ENCODE measurements around the gene YTHDF1. TPM values are rescaled to one million over a fixed set of nuclear protein-coding genes. Genes with fewer than 3 reads are reported as not detected.

The YTHDF1 gene
- total and polyA plus RNA-seq, 2 donors from 2014 or later, result 21.9 to 43.1 TPM

- Histone ChIP-seq H3K36me3 (ENCODE audit: control insufficient read depth in 2 of 3, insufficient read depth in 3 of 3, low read length in 3 of 3) (no peaks in the 10 kb centered on the region), H3K9ac (ENCODE audit: low read length in 3 of 3) (no peak overlapping the region), H3K4me1 (ENCODE audit: control insufficient read depth in 2 of 3, insufficient read depth in 2 of 3, low read depth in 1 of 3, low read length in 3 of 3) (no peaks in the 10 kb centered on the region), H3K9me3 (ENCODE audit: control insufficient read depth in 2 of 3, insufficient read depth in 1 of 3, low read length in 3 of 3) (no peaks in the 10 kb centered on the region), H3K27ac (ENCODE audit: low read depth in 2 of 2, low read length in 2 of 2) (no peak overlapping the region), H3K27me3 (ENCODE audit: control insufficient read depth, insufficient read depth, low read length) (no peaks in the 10 kb centered on the region), H3K4me3 (ENCODE audit: low read length in 3 of 3) (no peak overlapping the region)
- TF ChIP-seq CTCF (IDR thresholded peaks at IDR 0.05; ENCODE audit: borderline replicate concordance, extremely low read depth, insufficient read depth), result no peak
- FAIRE-seq (no peak), DNase-seq (no peak)
- intact Hi-C loops (cut with DNase I), result no loop called here
Measured at GRCh38 chr20:63233924-63234323, 18.0 kb upstream of the YTHDF1 start.

GRCh38 chr20:63233061-63233344 is 17.1 kb upstream of the YTHDF1 start:
- intact Hi-C loops (cut with DNase I), result no loop called here
- FAIRE-seq (no peak), DNase-seq (no peak)
- no peaks in the 10 kb centered on the region for H3K36me3 ChIP-seq (ENCODE audit: control insufficient read depth in 2 of 3, insufficient read depth in 3 of 3, low read length in 3 of 3)
- H3K27me3 ChIP-seq (ENCODE audit: control insufficient read depth, insufficient read depth, low read length), result no peaks in the 10 kb centered on the region
- H3K9me3 ChIP-seq (ENCODE audit: control insufficient read depth in 2 of 3, insufficient read depth in 1 of 3, low read length in 3 of 3), result no peaks in the 10 kb centered on the region
- no peak overlapping the region for H3K9ac ChIP-seq (ENCODE audit: low read length in 3 of 3)
- no peak for TF ChIP-seq CTCF (IDR thresholded peaks at IDR 0.05; ENCODE audit: borderline replicate concordance, extremely low read depth, insufficient read depth)
- no peaks in the 10 kb centered on the region for H3K4me1 ChIP-seq (ENCODE audit: control insufficient read depth in 2 of 3, insufficient read depth in 2 of 3, low read depth in 1 of 3, low read length in 3 of 3)
- H3K4me3 ChIP-seq (ENCODE audit: low read length in 3 of 3), result no peak overlapping the region
- no peak overlapping the region for H3K27ac ChIP-seq (ENCODE audit: low read depth in 2 of 2, low read length in 2 of 2)

- no peak overlapping the region for H3K4me3 ChIP-seq (ENCODE audit: low read length in 3 of 3)
- no peak overlapping the region for H3K9ac ChIP-seq (ENCODE audit: low read length in 3 of 3)
- no peaks in the 10 kb centered on the region for H3K36me3 ChIP-seq (ENCODE audit: control insufficient read depth in 2 of 3, insufficient read depth in 3 of 3, low read length in 3 of 3)
- no peak for TF ChIP-seq CTCF (IDR thresholded peaks at IDR 0.05; ENCODE audit: borderline replicate concordance, extremely low read depth, insufficient read depth)
- no peak overlapping the region for H3K27ac ChIP-seq (ENCODE audit: low read depth in 2 of 2, low read length in 2 of 2)
- no peak for FAIRE-seq
- H3K4me1 ChIP-seq (ENCODE audit: control insufficient read depth in 2 of 3, insufficient read depth in 2 of 3, low read depth in 1 of 3, low read length in 3 of 3), result no peaks in the 10 kb centered on the region
- intact Hi-C loops (cut with DNase I), result no loop called here
- no peaks in the 10 kb centered on the region for H3K27me3 ChIP-seq (ENCODE audit: control insufficient read depth, insufficient read depth, low read length)
- no peaks in the 10 kb centered on the region for H3K9me3 ChIP-seq (ENCODE audit: control insufficient read depth in 2 of 3, insufficient read depth in 1 of 3, low read length in 3 of 3)
- peak in 1 of 5 donors; percentile 86 for DNase-seq
Measured at GRCh38 chr20:63232235-63233060, 16.5 kb upstream of the YTHDF1 start.
